Mesangial cell (primary cell): ENCODE measurements around the gene PITX1. TPM values are rescaled to one million over a fixed set of nuclear protein-coding genes. Genes with fewer than 3 reads are reported as not detected.

Source experiments
- total RNA-seq: library from RNA; depleted of rRNA; stranded (reverse); fragments of >200 nt; gene quantifications from 2 replicates; pipeline ENCODE4 v1.2.3, GENCODE V29; 2015

Gene PITX1
- total RNA-seq, result under 0.01 TPM in 1 of 2 replicates, not detected in the other

DNA sequence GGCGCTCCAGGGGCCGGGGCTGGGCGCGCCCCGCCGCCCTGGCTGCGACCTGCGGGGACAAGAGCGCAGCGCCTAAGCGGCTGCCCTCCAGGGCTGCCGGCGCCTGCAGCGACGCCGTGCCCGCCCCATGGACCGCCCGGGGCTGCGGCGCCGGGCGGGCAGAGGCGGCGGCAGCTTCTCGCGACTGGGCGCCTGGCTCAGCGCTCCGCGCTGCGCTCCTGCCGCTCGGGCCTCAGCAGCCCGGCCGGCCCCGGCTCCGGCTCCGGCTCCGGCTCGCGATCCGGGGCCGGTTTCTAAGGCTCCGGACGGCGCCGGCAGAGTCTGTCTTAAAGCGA lies at the start of gene PITX1:
TSS of gene PITX1 (minus strand) at position 328 of the 335 bp plus-strand sequence. CDS start 347 bp downstream, outside the sequence.

Other genes starting within 250 kb of the PITX1 start
- gene C5orf24, start 188.3 kb downstream of the PITX1 start, total RNA-seq, result 33.7 and 41.2 TPM in 2 replicates
- gene TXNDC15, start 159.9 kb downstream of the PITX1 start, total RNA-seq, result 70.5 and 81.6 TPM in 2 replicates
- 6.2 and 7.5 TPM in 2 replicates for gene PCBD2, start 129.1 kb downstream of the PITX1 start, total RNA-seq
- 0.13 and 0.16 TPM in 2 replicates for gene CATSPER3, start 66.3 kb downstream of the PITX1 start, total RNA-seq